ENCODE results near the gene CLIC4. TPM values are rescaled to one million over a fixed set of nuclear protein-coding genes. Genes with fewer than 3 reads are reported as not detected.
A peak's percentile ranks its signal among the peaks of the same experiment; 100 is the strongest.
"Not testable (repeated sequence)": the region's sequence is repeated elsewhere in the genome, so short reads cannot be mapped to it uniquely, and the experiment has no call there.

CLIC4 gene
- total RNA-seq, 6 donors from 2014 or later: 44.0 to 234 (median 147) TPM

- H3K9me3 ChIP-seq: peaks cover 0 to 6% (median 2%) of the 10 kb centered on the region in 4 donors
- peaks cover 0 to 9% (median 0%) of the 10 kb centered on the region in 4 donors for H3K4me1 ChIP-seq
- WGBS, 2 donors: 68 to 92% methylated on average over 4 of the region's 4 CpGs
- H3K27me3 ChIP-seq: no peaks in the 10 kb centered on the region
- H3K36me3 ChIP-seq: no peaks in the 10 kb centered on the region
- TF ChIP-seq EP300 (IDR thresholded peaks at IDR 0.05): no peak
- TF ChIP-seq POLR2AphosphoS5 (IDR thresholded peaks at IDR 0.05): no peak
- TF ChIP-seq POLR2A (IDR thresholded peaks at IDR 0.05): no peak
- TF ChIP-seq, protein P1, sequence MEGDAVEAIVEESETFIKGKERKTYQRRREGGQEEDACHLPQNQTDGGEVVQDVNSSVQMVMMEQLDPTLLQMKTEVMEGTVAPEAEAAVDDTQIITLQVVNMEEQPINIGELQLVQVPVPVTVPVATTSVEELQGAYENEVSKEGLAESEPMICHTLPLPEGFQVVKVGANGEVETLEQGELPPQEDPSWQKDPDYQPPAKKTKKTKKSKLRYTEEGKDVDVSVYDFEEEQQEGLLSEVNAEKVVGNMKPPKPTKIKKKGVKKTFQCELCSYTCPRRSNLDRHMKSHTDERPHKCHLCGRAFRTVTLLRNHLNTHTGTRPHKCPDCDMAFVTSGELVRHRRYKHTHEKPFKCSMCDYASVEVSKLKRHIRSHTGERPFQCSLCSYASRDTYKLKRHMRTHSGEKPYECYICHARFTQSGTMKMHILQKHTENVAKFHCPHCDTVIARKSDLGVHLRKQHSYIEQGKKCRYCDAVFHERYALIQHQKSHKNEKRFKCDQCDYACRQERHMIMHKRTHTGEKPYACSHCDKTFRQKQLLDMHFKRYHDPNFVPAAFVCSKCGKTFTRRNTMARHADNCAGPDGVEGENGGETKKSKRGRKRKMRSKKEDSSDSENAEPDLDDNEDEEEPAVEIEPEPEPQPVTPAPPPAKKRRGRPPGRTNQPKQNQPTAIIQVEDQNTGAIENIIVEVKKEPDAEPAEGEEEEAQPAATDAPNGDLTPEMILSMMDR (IDR thresholded peaks at IDR 0.05): no peak
- no peak for ATAC-seq (ENCODE audit: low FRiP score in 2 of 2)
- DNase-seq: no peak
- H3K4me3 ChIP-seq: no peak overlapping the region
- no peak overlapping the region for H3K27ac ChIP-seq
Observed at GRCh38 chr1:24888971-24889676, 143.9 kb downstream of the CLIC4 start.

DNA sequence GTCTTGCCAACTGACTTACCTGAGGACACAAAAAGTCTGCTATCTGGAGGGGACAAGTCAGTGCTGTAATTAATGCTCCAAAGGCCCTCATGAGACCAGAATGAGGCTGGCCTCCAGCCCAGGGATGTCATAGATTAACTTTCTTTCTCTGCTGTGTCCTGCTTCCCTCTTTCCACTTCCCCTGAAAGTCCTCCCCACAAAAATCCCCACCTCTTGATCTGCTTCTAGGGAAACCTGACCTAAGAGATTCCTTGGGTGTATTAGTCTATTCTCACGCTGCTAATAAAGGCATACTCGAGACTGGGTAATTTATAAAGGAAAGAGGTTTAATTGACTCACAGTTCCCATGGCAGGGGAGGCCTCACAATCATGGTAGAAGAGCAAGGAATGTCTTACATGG is 145.6 kb downstream of the CLIC4 start:
- H3K36me3 ChIP-seq: no peaks in the 10 kb centered on the region
- no peak overlapping the region for H3K4me3 ChIP-seq
- TF ChIP-seq EP300 (IDR thresholded peaks at IDR 0.05) (no peak), POLR2AphosphoS5 (IDR thresholded peaks at IDR 0.05) (no peak), POLR2A (IDR thresholded peaks at IDR 0.05) (no peak)
- TF ChIP-seq, protein P1 (IDR thresholded peaks at IDR 0.05): no peak
- peaks cover 0 to 6% (median 2%) of the 10 kb centered on the region in 4 donors for H3K9me3 ChIP-seq
- H3K27ac ChIP-seq: no peak overlapping the region
- WGBS, 2 donors: 82 to 83% methylated on average over 2 of the region's 2 CpGs
- H3K4me1 ChIP-seq: peaks cover 0 to 9% (median 0%) of the 10 kb centered on the region in 4 donors
- no peaks in the 10 kb centered on the region for H3K27me3 ChIP-seq
- DNase-seq (no peak), ATAC-seq (ENCODE audit: low FRiP score in 2 of 2) (no peak)

DNA sequence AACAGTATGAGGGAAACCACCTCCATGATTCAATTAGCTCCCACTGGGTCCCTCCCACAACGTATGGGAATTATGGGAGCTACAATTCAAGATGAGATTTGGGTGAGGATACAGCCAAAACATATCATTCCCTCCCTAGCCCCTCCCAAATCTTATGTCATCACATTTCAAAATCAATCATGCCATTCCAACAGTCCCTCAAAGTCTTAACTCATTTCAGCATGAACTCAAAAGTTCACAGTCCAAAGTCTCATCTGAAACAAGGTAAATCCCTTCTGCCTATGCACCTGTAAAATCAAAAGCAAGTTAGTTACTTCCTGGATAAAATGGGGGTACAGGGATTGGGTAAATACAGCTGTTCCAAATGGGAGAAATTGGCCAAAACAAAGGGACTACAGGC is 146.1 kb downstream of the CLIC4 start:
- not testable (repeated sequence) for ATAC-seq (ENCODE audit: low FRiP score in 2 of 2); H3K27ac ChIP-seq; DNase-seq; H3K4me3 ChIP-seq; H3K27me3 ChIP-seq; H3K36me3 ChIP-seq; H3K9me3 ChIP-seq; H3K4me1 ChIP-seq
- 70 to 89% methylated on average over 1 of the region's 1 CpG for WGBS, 2 donors

- no peaks in the 10 kb centered on the region for H3K27me3 ChIP-seq
- no peak overlapping the region for H3K4me3 ChIP-seq
- WGBS, 2 donors: 88 to 100% methylated on average over 1 of the region's 1 CpG
- H3K9me3 ChIP-seq: peaks cover 0 to 6% (median 2%) of the 10 kb centered on the region in 4 donors
- peaks cover 0 to 9% (median 0%) of the 10 kb centered on the region in 4 donors for H3K4me1 ChIP-seq
- TF ChIP-seq POLR2AphosphoS5 (IDR thresholded peaks at IDR 0.05) (no peak), EP300 (IDR thresholded peaks at IDR 0.05) (no peak), POLR2A (IDR thresholded peaks at IDR 0.05) (no peak)
- TF ChIP-seq, protein P1 (IDR thresholded peaks at IDR 0.05): no peak
- no peak overlapping the region for H3K27ac ChIP-seq
- DNase-seq (no peak), ATAC-seq (ENCODE audit: low FRiP score in 2 of 2) (no peak)
- H3K36me3 ChIP-seq: no peaks in the 10 kb centered on the region
Observed at GRCh38 chr1:24892188-24893153, 147.2 kb downstream of the CLIC4 start.

GRCh38 chr1:24893431-24893830 is 148.2 kb downstream of the CLIC4 start:
- peaks cover 0 to 9% (median 0%) of the 10 kb centered on the region in 4 donors for H3K4me1 ChIP-seq
- H3K4me3 ChIP-seq: no peak overlapping the region
- H3K27me3 ChIP-seq: no peaks in the 10 kb centered on the region
- H3K9me3 ChIP-seq: peaks cover 0 to 6% (median 2%) of the 10 kb centered on the region in 4 donors
- no peaks in the 10 kb centered on the region for H3K36me3 ChIP-seq
- WGBS, 2 donors: 71% methylated on average over 3 of the region's 3 CpGs
- DNase-seq (peak in 1 of 2 donors; percentile 80), ATAC-seq (ENCODE audit: low FRiP score in 2 of 2) (no peak)
- TF ChIP-seq, protein P1 (IDR thresholded peaks at IDR 0.05): no peak
- no peak for TF ChIP-seq POLR2A (IDR thresholded peaks at IDR 0.05)
- no peak for TF ChIP-seq POLR2AphosphoS5 (IDR thresholded peaks at IDR 0.05)
- TF ChIP-seq EP300 (IDR thresholded peaks at IDR 0.05): no peak
- H3K27ac ChIP-seq: peak overlapping the region in 1 of 4 donors; percentile 30

Data from upper lobe of left lung (tissue), 6 donors.